Measurements from ENCODE around the gene TFR2. TPM values are rescaled to one million over a fixed set of nuclear protein-coding genes. Genes with fewer than 3 reads are reported as not detected.
A peak's percentile ranks its signal among the peaks of the same experiment; 100 is the strongest.

Gene TFR2
- total and polyA plus RNA-seq, 9 of the 15 experiments (the other 6 are each of a cell fraction or from before 2014, with no cell fraction given), result 3.8 to 123 (median 51.1) TPM

- TF ChIP-seq, protein P1, sequence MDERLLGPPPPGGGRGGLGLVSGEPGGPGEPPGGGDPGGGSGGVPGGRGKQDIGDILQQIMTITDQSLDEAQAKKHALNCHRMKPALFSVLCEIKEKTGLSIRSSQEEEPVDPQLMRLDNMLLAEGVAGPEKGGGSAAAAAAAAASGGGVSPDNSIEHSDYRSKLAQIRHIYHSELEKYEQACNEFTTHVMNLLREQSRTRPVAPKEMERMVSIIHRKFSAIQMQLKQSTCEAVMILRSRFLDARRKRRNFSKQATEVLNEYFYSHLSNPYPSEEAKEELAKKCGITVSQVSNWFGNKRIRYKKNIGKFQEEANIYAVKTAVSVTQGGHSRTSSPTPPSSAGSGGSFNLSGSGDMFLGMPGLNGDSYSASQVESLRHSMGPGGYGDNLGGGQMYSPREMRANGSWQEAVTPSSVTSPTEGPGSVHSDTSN (CRISPR knock-in tag; IDR thresholded peaks at IDR 0.05; ENCODE audit: low read depth), result peak; percentile 20; the same call in 1 of the 2 replicates
- TF ChIP-seq, protein P1 (tag; conservative IDR thresholded peaks at IDR 0.05; ENCODE audit: low read depth), result no peak
- peak; percentile 98 for TF ChIP-seq DPF2 (IDR thresholded peaks at IDR 0.05)
- no peak for TF ChIP-seq ZNF311 (CRISPR knock-in tag; IDR thresholded peaks at IDR 0.05)
- TF ChIP-seq SOX6 (IDR thresholded peaks at IDR 0.05), result peak; percentile 94
- no peak for TF ChIP-seq SRSF9 (IDR thresholded peaks at IDR 0.05; ENCODE audit: borderline replicate concordance, low read depth, low read length)
- TF ChIP-seq ZNF717 (CRISPR knock-in tag; IDR thresholded peaks at IDR 0.05), result no peak
- TF ChIP-seq NCOR1 (IDR thresholded peaks at IDR 0.05), result peak; percentile 98
- no peak for TF ChIP-seq EHMT2 (IDR thresholded peaks at IDR 0.05)
- no peak for TF ChIP-seq ESRRB (CRISPR knock-in tag; IDR thresholded peaks at IDR 0.05; ENCODE audit: borderline replicate concordance)
- TF ChIP-seq NFYB (IDR thresholded peaks at IDR 0.05; ENCODE audit: extremely low read depth, insufficient read length), result no peak
- no peak for TF ChIP-seq FOXP1 (CRISPR knock-in tag; IDR thresholded peaks at IDR 0.05)
- no peak for TF ChIP-seq RERE (CRISPR knock-in tag; IDR thresholded peaks at IDR 0.05; ENCODE audit: borderline replicate concordance)
- TF ChIP-seq ZNF778 (CRISPR knock-in tag; IDR thresholded peaks at IDR 0.05), result no peak
- TF ChIP-seq NR2C2 (CRISPR knock-in tag; IDR thresholded peaks at IDR 0.05), result no peak
- no peak for TF ChIP-seq NR2C2 (tag; IDR thresholded peaks at IDR 0.05)
- TF ChIP-seq YBX1 (IDR thresholded peaks at IDR 0.05), result no peak
- peak; percentile 93; the same call in 1 of the 2 replicates for TF ChIP-seq LEF1 (IDR thresholded peaks at IDR 0.05)
- no peak for TF ChIP-seq FOXA1 (IDR thresholded peaks at IDR 0.05; ENCODE audit: borderline replicate concordance)
- 0 out of 2 replicates have a peak, but pooled peaks have one; percentile 39 for TF ChIP-seq GTF2F1 (IDR thresholded peaks at IDR 0.05; ENCODE audit: low read depth, low read length)
- no peak for TF ChIP-seq SRSF3 (IDR thresholded peaks at IDR 0.05; ENCODE audit: insufficient read depth, low read length)
These were observed at the start of gene TFR2 (continued) for GRCh38 chr7:100641463-100641859.

All from K562 (cell line).